Tibial nerve (tissue), 4 donors: Measurements from ENCODE around the gene PPIA. TPM values are rescaled to one million over a fixed set of nuclear protein-coding genes. Genes with fewer than 3 reads are reported as not detected.

Source experiments
- DNase-seq, 2 donors: peaks; one replicate each; pipeline ENCODE4 v3.0.0-alpha.2; 2019; ENCODE audit warnings: low spot score in 2 of 2
- H3K27ac ChIP-seq, 4 donors: fragments of 200-600 bp; sonication (generic) in 3 of 4; one replicate each; pipeline ENCODE4 v1.5.1; 2017 to 2019; ENCODE audit warnings: mild to moderate bottlenecking in 1 of 4
- H3K27me3 ChIP-seq, 2 donors: fragments of 200-600 bp; sonication (generic) in 1 of 2; one replicate each; pipeline versions ENCODE4 v1.5.1 to v1.6.0; 2017 to 2019
- H3K36me3 ChIP-seq, 3 donors: fragments of 200-600 bp; sonication (generic); one replicate each; pipeline ENCODE4 v1.5.1; 2018 to 2019
- H3K4me1 ChIP-seq, 4 donors: fragments of 200-600 bp; sonication (generic) in 3 of 4; one replicate each; pipeline ENCODE4 v1.5.1; 2017 to 2019
- H3K4me3 ChIP-seq, 4 donors: fragments of 200-600 bp; sonication (generic) in 3 of 4; one replicate each; pipeline ENCODE4 v1.5.1; 2017 to 2019; ENCODE audit warnings: mild to moderate bottlenecking in 1 of 4, moderate library complexity in 1 of 4
- H3K9me3 ChIP-seq, 4 donors: fragments of 200-600 bp; sonication (generic) in 3 of 4; one replicate each; pipeline ENCODE4 v1.5.1; 2017 to 2019
- CTCF ChIP-seq, 5 experiments: fragments of 200-600 bp in 3 of 5; fragments of 450-650 bp in 2 of 5; sonication (generic) in 3 of 5; IDR thresholded peaks; one replicate each; pipeline ENCODE4 v1.5.1; 2016 to 2019; ENCODE audit warnings: antibody characterized with exemption in 5 of 5, mild to moderate bottlenecking in 3 of 5, moderate library complexity in 2 of 5
- EP300 ChIP-seq, 2 donors: sonication (generic); formaldehyde crosslinking; IDR thresholded peaks; one replicate each; pipeline ENCODE4 v1.6.1; 2017; ENCODE audit warnings: antibody characterized with exemption in 2 of 2, mild to moderate bottlenecking in 1 of 2
- POLR2A ChIP-seq, 2 donors: fragments of 450-650 bp; IDR thresholded peaks; one replicate each; pipeline ENCODE4 v1.6.1; 2017; ENCODE audit warnings: antibody characterized with exemption in 2 of 2, mild to moderate bottlenecking in 2 of 2, moderate library complexity in 2 of 2
- WGBS, 2 donors: methylation state at CpG; one replicate each; pipeline ENCODE4 v1.1.5; 2018; 5-methylcytosine and 5-hydroxymethylcytosine counted together
- total RNA-seq, 4 donors: library from RNA; depleted of rRNA; stranded (reverse); fragments of >200 nt; gene quantifications; one replicate each; pipeline ENCODE4 v1.1.0, GENCODE V29; 2016

PPIA gene
- 1,000 to 10,000 TPM in 2 of 4 donors, 100 to 1,000 TPM in 2; 803 to 1,127 (median 967) TPM for total RNA-seq

- Histone ChIP-seq H3K9me3 (no peaks in the 10 kb centered on the region), H3K4me3 (peak within 1 kb of the TSS; percentile 59 to 95 (median 76)), H3K4me1 (peaks cover 0 to 34% (median 19%) of the 10 kb centered on the region in 4 donors), H3K27ac (peak within 1 kb of the TSS; percentile 96 to 100 (median 100)), H3K36me3 (peaks cover 7 to 26% (median 10%) of the 10 kb centered on the region in 3 donors), H3K27me3 (no peaks in the 10 kb centered on the region)
- TF ChIP-seq EP300 (IDR thresholded peaks at IDR 0.05) (peak in 1 of 2 donors; percentile 96), CTCF (IDR thresholded peaks at IDR 0.05) (no peak), POLR2A (IDR thresholded peaks at IDR 0.05) (peak; percentile 92 to 95)
- DNase-seq, result peak; percentile 95 to 96
- WGBS, 2 donors, result 1 to 2% methylated on average over 72 to 75 of the region's 99 CpGs
These were observed at the start of gene PPIA for GRCh38 chr7:44796504-44797328. Gene PPIA (plus strand): TSS chr7:44796681. CDS start chr7:44796725, 44 bp downstream.

- TF ChIP-seq CTCF (IDR thresholded peaks at IDR 0.05) (peak in 1 of 5 experiments; percentile 42), POLR2A (IDR thresholded peaks at IDR 0.05) (peak; percentile 57 to 74), EP300 (IDR thresholded peaks at IDR 0.05) (peak in 1 of 2 donors; percentile 46)
- no peaks in the 10 kb centered on the region for H3K9me3 ChIP-seq
- H3K36me3 ChIP-seq, result no peaks in the 10 kb centered on the region
- DNase-seq, result peak; percentile 86 to 93
- WGBS, 2 donors, result 2% methylated on average over 25 to 41 of the region's 92 CpGs
- peak within 1 kb of the TSS; percentile 56 to 91 (median 85) for H3K4me3 ChIP-seq
- H3K27ac ChIP-seq, result peak within 1 kb of the TSS; percentile 89 to 99 (median 96)
- peaks cover 0 to 28% (median 19%) of the 10 kb centered on the region in 4 donors for H3K4me1 ChIP-seq
- H3K27me3 ChIP-seq, result no peaks in the 10 kb centered on the region
These were observed 48.2 kb upstream of the PPIA start, which contains the start of gene ZMIZ2 for GRCh38 chr7:44748045-44748947. Gene ZMIZ2 (plus strand): TSS chr7:44748847. CDS start chr7:44756250, 7,403 bp downstream.

- peak overlapping the region; percentile 56 to 91 (median 85) for H3K4me3 ChIP-seq
- H3K9me3 ChIP-seq, result no peaks in the 10 kb centered on the region
- 1 to 2% methylated on average over 20 to 23 of the region's 60 CpGs for WGBS, 2 donors
- H3K4me1 ChIP-seq, result peaks cover 0 to 32% (median 19%) of the 10 kb centered on the region in 4 donors
- no peaks in the 10 kb centered on the region for H3K27me3 ChIP-seq
- DNase-seq, result no peak
- TF ChIP-seq POLR2A (IDR thresholded peaks at IDR 0.05), result no peak
- no peak for TF ChIP-seq EP300 (IDR thresholded peaks at IDR 0.05)
- no peak for TF ChIP-seq CTCF (IDR thresholded peaks at IDR 0.05)
- no peaks in the 10 kb centered on the region for H3K36me3 ChIP-seq
- H3K27ac ChIP-seq, result peak overlapping the region; percentile 44 to 99 (median 82)
These were observed 47.3 kb upstream of the PPIA start for GRCh38 chr7:44748948-44749731.

- H3K9me3 ChIP-seq, result no peaks in the 10 kb centered on the region
- H3K36me3 ChIP-seq, result no peaks in the 10 kb centered on the region
- TF ChIP-seq EP300 (IDR thresholded peaks at IDR 0.05) (no peak), CTCF (IDR thresholded peaks at IDR 0.05) (no peak), POLR2A (IDR thresholded peaks at IDR 0.05) (no peak)
- peaks cover 0 to 40% (median 22%) of the 10 kb centered on the region in 4 donors for H3K4me1 ChIP-seq
- no peaks in the 10 kb centered on the region for H3K27me3 ChIP-seq
- peak overlapping the region in 3 of 4 donors; percentile 81 to 91 (median 89) for H3K4me3 ChIP-seq
- 83 to 100% methylated on average over 2 of the region's 2 CpGs for WGBS, 2 donors
- H3K27ac ChIP-seq, result peak overlapping the region in 2 of 4 donors; percentile 97 to 99
- DNase-seq, result no peak
These were observed 46.5 kb upstream of the PPIA start for GRCh38 chr7:44749992-44750391.
